Tibial artery (tissue), 4 donors: Measurements from ENCODE around the gene ETF1.
"Not testable (repeated sequence)": the region's sequence is repeated elsewhere in the genome, so short reads cannot be mapped to it uniquely, and the experiment has no call there.

ENCODE experiments used
- DNase-seq, 2 donors: peaks; one replicate each; pipeline ENCODE4 v3.0.0-alpha.2; 2019
- H3K27ac ChIP-seq, 2 donors: fragments of 200-600 bp; sonication (generic) in 1 of 2; 1 replicate in 1 of 2; 2 replicates in 1 of 2; pipeline ENCODE4 v1.5.1; 2018 to 2019; ENCODE audit warnings: mild to moderate bottlenecking in 1 of 2
- H3K27me3 ChIP-seq, 2 donors: fragments of 200-600 bp; sonication (generic) in 1 of 2; one replicate each; pipeline versions ENCODE4 v1.5.1 to v1.6.0; 2016 to 2019
- H3K36me3 ChIP-seq, 3 donors: fragments of 200-600 bp; sonication (generic) in 2 of 3; one replicate each; pipeline ENCODE4 v1.5.1; 2016 to 2019; ENCODE audit warnings: mild to moderate bottlenecking in 2 of 3
- H3K4me1 ChIP-seq, 4 donors: fragments of 200-600 bp; sonication (generic) in 2 of 4; 1 replicate in 3 of 4; 2 replicates in 1 of 4; pipeline ENCODE4 v1.5.1; 2016 to 2019
- H3K4me3 ChIP-seq, 2 donors: fragments of 200-600 bp; sonication (generic) in 1 of 2; 1 replicate in 1 of 2; 2 replicates in 1 of 2; pipeline ENCODE4 v1.5.1; 2018 to 2019; ENCODE audit warnings: mild to moderate bottlenecking in 2 of 2
- H3K9me3 ChIP-seq, 3 donors: fragments of 200-600 bp; sonication (generic) in 1 of 3; one replicate each; pipeline ENCODE4 v1.5.1; 2016 to 2019
- intact Hi-C: fragments of 100-400 bp; cut with DNase I; formaldehyde crosslinking; loops from one replicate; pipeline ENCODE4 v1.15.0; 2023; ENCODE audit warnings: low total_unique reads
- TF ChIP-seq, protein P1 (sequence below), 2 experiments: fragments of 200-600 bp in 1 of 2; fragments of 450-650 bp in 1 of 2; IDR thresholded peaks; one replicate each; pipeline ENCODE4 v1.5.1; 2017 to 2019; ENCODE audit warnings: antibody characterized with exemption in 2 of 2, mild to moderate bottlenecking in 1 of 2, moderate library complexity in 1 of 2

The ETF1 gene

DNA sequence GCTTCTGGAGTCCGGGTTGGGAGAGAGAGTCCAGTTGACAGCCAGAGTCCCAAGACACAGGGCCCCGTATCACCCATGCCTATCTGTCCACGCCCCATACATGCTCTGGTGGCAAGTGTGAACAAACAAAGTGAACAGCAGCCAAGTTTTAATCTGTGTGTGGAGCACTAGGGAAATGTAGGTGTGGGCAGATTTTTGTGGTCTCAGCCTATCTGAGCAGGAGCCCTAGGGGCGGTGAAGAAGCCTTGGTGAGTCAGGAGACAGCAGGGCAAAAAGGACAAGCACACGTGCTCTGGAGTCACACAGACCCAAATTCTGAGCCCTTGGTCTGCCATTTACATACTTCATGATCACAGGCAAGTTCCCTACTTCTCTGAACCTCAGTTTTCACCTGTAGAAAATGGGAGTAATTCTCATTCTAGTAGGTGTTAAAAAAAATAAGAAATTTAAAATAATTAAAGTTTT, 54.5 kb downstream of the ETF1 start:
- intact Hi-C loops = no loop called here
- peaks cover 0 to 36% of the 10 kb centered on the region in 2 donors for H3K27me3 ChIP-seq
- no peaks in the 10 kb centered on the region for H3K9me3 ChIP-seq
- no peak overlapping the region for H3K27ac ChIP-seq
- no peak overlapping the region for H3K4me3 ChIP-seq
- TF ChIP-seq, protein P1, sequence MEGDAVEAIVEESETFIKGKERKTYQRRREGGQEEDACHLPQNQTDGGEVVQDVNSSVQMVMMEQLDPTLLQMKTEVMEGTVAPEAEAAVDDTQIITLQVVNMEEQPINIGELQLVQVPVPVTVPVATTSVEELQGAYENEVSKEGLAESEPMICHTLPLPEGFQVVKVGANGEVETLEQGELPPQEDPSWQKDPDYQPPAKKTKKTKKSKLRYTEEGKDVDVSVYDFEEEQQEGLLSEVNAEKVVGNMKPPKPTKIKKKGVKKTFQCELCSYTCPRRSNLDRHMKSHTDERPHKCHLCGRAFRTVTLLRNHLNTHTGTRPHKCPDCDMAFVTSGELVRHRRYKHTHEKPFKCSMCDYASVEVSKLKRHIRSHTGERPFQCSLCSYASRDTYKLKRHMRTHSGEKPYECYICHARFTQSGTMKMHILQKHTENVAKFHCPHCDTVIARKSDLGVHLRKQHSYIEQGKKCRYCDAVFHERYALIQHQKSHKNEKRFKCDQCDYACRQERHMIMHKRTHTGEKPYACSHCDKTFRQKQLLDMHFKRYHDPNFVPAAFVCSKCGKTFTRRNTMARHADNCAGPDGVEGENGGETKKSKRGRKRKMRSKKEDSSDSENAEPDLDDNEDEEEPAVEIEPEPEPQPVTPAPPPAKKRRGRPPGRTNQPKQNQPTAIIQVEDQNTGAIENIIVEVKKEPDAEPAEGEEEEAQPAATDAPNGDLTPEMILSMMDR (IDR thresholded peaks at IDR 0.05) = no peak
- no peak for DNase-seq
- H3K4me1 ChIP-seq = peaks cover 0 to 39% (median 31%) of the 10 kb centered on the region in 4 donors
- no peaks in the 10 kb centered on the region for H3K36me3 ChIP-seq

DNA sequence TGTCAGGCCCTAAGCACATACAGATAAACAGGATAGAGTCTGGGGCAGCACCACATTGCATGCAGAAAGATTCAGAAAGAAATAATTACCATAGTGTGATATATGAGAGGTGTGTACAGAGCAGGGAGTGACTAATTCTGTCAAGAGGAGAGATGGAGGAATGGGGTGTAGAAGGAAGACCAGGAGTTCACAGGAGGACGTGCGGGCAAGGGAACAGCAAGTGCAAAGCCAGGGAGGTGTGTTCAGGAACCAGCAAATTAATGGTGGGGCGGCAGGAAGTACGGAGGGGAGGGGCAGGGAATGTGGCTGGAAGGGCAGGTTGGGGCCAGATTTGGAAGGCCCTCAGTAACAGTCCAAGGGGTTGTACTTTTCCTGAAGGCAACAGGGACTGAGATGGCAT, 60.4 kb downstream of the ETF1 start:
- no peak overlapping the region for H3K27ac ChIP-seq
- DNase-seq = no peak
- H3K4me3 ChIP-seq = no peak overlapping the region
- TF ChIP-seq, protein P1 (IDR thresholded peaks at IDR 0.05) = no peak
- no peaks in the 10 kb centered on the region for H3K9me3 ChIP-seq
- H3K4me1 ChIP-seq = no peaks in the 10 kb centered on the region
- intact Hi-C loops = no loop called here
- no peaks in the 10 kb centered on the region for H3K27me3 ChIP-seq
- H3K36me3 ChIP-seq = no peaks in the 10 kb centered on the region

DNA sequence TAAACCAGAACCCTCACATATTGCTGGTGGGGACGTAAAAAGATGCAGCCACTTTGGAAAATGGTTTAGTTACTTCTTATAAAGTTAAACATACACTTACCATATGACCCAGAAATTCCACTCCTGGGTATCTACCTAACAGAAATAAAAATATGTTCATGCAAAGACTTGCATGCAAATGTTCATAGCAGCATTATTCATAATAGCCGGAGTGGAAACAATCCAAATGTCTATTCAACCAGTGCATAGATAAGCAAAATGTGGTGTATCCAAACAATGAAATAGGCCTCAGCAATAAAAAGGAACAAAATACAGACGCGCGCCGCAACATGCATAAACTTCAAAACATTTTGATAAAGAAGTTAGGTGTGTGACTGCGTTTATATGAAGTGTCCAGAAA, 66.1 kb downstream of the ETF1 start:
- no peaks in the 10 kb centered on the region for H3K36me3 ChIP-seq
- no peak for DNase-seq
- TF ChIP-seq, protein P1 (IDR thresholded peaks at IDR 0.05) = no peak
- H3K27me3 ChIP-seq = no peaks in the 10 kb centered on the region
- H3K9me3 ChIP-seq = no peaks in the 10 kb centered on the region
- H3K4me3 ChIP-seq = no peak overlapping the region
- H3K27ac ChIP-seq = no peak overlapping the region
- intact Hi-C loops = no loop called here
- H3K4me1 ChIP-seq = no peaks in the 10 kb centered on the region

DNA sequence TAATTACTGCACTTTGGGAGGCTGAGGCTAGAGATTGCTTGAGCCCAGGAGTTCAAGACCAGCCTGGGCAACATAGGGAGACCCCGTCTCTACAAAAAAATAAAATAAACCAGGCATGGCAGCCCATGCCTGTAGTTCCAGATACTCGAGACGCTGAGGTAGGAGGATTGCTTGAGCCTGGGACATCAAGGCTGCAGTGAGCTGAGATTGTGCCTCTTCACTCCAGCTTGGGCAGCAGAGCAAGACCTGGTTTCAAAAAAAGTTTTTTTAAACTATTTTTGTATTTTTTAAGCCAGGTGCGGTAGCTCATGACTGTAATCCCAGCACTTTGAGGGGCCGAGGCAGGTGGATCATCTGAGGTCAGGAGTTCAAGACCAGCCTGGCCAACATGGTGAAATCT, 69.9 kb downstream of the ETF1 start:
- not testable (repeated sequence) for H3K36me3 ChIP-seq

DNA sequence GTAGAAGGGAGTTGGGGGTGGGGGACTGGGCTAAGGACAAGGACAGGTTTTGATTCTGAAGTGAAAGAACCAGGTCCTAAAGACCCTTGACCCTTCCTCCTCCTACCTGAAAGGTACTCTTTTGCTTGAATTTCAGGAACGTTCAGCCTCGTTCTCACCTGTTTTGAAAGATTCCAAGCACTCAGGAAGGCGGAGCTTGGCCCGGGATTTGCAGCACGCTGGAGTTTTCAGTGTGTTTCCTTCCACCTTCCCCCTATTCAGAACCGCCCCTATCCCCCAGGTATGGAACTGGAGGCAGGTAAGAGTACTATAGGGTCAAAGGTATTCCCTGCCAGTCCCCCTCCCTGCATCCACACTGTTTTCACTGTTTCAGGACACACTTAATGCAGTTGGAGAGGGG, 70.7 kb downstream of the ETF1 start:
- intact Hi-C loops = no loop called here
- no peak overlapping the region for H3K27ac ChIP-seq

More for the DNA sequence above, 69.9 kb downstream of the ETF1 start:
- peaks cover 0 to 15% (median 3%) of the 10 kb centered on the region in 4 donors for H3K4me1 ChIP-seq
- H3K4me3 ChIP-seq, intact Hi-C loops, DNase-seq, H3K27ac ChIP-seq, H3K27me3 ChIP-seq, H3K9me3 ChIP-seq: not testable (repeated sequence)

DNA sequence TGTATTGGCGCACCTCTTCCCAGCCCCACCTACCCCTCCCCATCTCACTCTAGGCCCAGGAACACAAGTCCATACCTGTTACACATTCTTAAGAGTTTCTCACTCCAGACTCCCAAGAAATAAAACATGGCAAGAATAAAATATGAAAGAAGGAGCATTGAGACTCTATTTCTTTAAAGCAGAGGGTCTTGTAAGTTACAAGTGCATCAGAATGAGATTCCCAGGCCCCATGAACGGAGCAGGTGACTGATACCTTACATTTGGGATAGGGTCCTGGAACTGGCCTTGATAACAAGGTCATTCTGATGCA, 72.0 kb downstream of the ETF1 start:
- no peak for DNase-seq

More for the DNA sequence above, 70.7 kb downstream of the ETF1 start:
- Histone ChIP-seq H3K4me1 (peaks cover 0 to 23% (median 11%) of the 10 kb centered on the region in 4 donors), H3K27me3 (no peaks in the 10 kb centered on the region), H3K9me3 (no peaks in the 10 kb centered on the region), H3K36me3 (peaks cover 0 to 6% (median 4%) of the 10 kb centered on the region in 3 donors), H3K4me3 (no peak overlapping the region)
- TF ChIP-seq, protein P1 (IDR thresholded peaks at IDR 0.05) = no peak
- DNase-seq = no peak

More for the DNA sequence above, 72.0 kb downstream of the ETF1 start:
- Histone ChIP-seq H3K36me3 (peaks cover 0 to 13% (median 10%) of the 10 kb centered on the region in 3 donors), H3K4me3 (no peak overlapping the region), H3K4me1 (peaks cover 0 to 37% (median 22%) of the 10 kb centered on the region in 4 donors), H3K9me3 (no peaks in the 10 kb centered on the region), H3K27me3 (no peaks in the 10 kb centered on the region), H3K27ac (no peak overlapping the region)
- TF ChIP-seq, protein P1 (IDR thresholded peaks at IDR 0.05) = no peak
- intact Hi-C loops = no loop called here
